SK-N-SH treated with all-trans-retinoic acid at 6 μM for 48 hours (cell line): ENCODE results near the gene CCSER1.
A peak's percentile ranks its signal among the peaks of the same experiment; 100 is the strongest.
"Not testable (repeated sequence)": the region's sequence is repeated elsewhere in the genome, so short reads cannot be mapped to it uniquely, and the experiment has no call there.

Experiments used
- ATAC-seq: fragments of 200-7000 bp; cut with Tn5 transposase; 3 replicates; pipeline ENCODE4 v1.9.1; 2020; ENCODE audit warnings: mild to moderate bottlenecking, moderate library complexity
- BACH2 ChIP-seq: fragments of 250-450 bp; sonication (Bioruptor Pico); IDR thresholded peaks from 2 replicates; pipeline ENCODE4 v1.9.0; 2021; ENCODE audit warnings: mild to moderate bottlenecking, borderline replicate concordance
- CREB5 ChIP-seq: fragments of 250-450 bp; sonication (Bioruptor Pico); IDR thresholded peaks from 2 replicates; pipeline ENCODE4 v1.5.1; 2020; ENCODE audit warnings: low read depth, mild to moderate bottlenecking, moderate library complexity
- CSDC2 ChIP-seq: fragments of 250-450 bp; sonication (Bioruptor Pico); IDR thresholded peaks from 2 replicates; pipeline ENCODE4 v1.5.0; 2020; ENCODE audit warnings: mild to moderate bottlenecking, moderate library complexity
- ESRRG ChIP-seq: fragments of 250-450 bp; sonication (Bioruptor Pico); IDR thresholded peaks from 2 replicates; pipeline ENCODE4 v1.6.1; 2021; ENCODE audit warnings: mild to moderate bottlenecking
- GLIS3 ChIP-seq: fragments of 250-450 bp; sonication (Bioruptor Pico); IDR thresholded peaks from 2 replicates; pipeline ENCODE4 v1.5.0; 2020; ENCODE audit warnings: mild to moderate bottlenecking, moderate library complexity
- ISL1 ChIP-seq: fragments of 250-450 bp; sonication (Bioruptor Pico); IDR thresholded peaks from 2 replicates; pipeline ENCODE4 v2.1.2; 2022; ENCODE audit warnings: mild to moderate bottlenecking, moderate library complexity
- OSR1 ChIP-seq: fragments of 250-450 bp; sonication (Bioruptor Pico); IDR thresholded peaks from 2 replicates; pipeline ENCODE4 v1.8.0; 2022; ENCODE audit warnings: moderate library complexity, mild to moderate bottlenecking, inconsistent platforms
- PATZ1 ChIP-seq: fragments of 250-450 bp; sonication (Bioruptor Pico); IDR thresholded peaks from 2 replicates; pipeline ENCODE4 v1.8.0; 2020; ENCODE audit warnings: mild to moderate bottlenecking, moderate library complexity, borderline replicate concordance
- POU6F1 ChIP-seq: fragments of 250-450 bp; sonication (Bioruptor Pico); IDR thresholded peaks from 2 replicates; pipeline ENCODE4 v1.8.0; 2021; ENCODE audit warnings: low read depth, mild to moderate bottlenecking, moderate library complexity, borderline replicate concordance
- PPARA ChIP-seq: fragments of 250-450 bp; sonication (Bioruptor Pico); IDR thresholded peaks from 2 replicates; pipeline ENCODE4 v1.5.0; 2020; ENCODE audit warnings: mild to moderate bottlenecking, borderline replicate concordance
- SNAI2 ChIP-seq: fragments of 250-450 bp; sonication (Bioruptor Pico); IDR thresholded peaks from 2 replicates; pipeline ENCODE4 v1.5.0; 2020; ENCODE audit warnings: mild to moderate bottlenecking, moderate library complexity
- TCF4 ChIP-seq: fragments of 250-450 bp; sonication (Bioruptor Pico); IDR thresholded peaks from 2 replicates; pipeline ENCODE4 v1.8.0; 2021; ENCODE audit warnings: mild to moderate bottlenecking, moderate library complexity, borderline replicate concordance
- TOX ChIP-seq: fragments of 250-450 bp; sonication (Bioruptor Pico); IDR thresholded peaks from 2 replicates; pipeline ENCODE4 v1.8.0; 2021; ENCODE audit warnings: mild to moderate bottlenecking, moderate library complexity, borderline replicate concordance
- TSHZ2 ChIP-seq: fragments of 250-450 bp; sonication (Bioruptor Pico); IDR thresholded peaks from 2 replicates; pipeline ENCODE4 v1.5.0; 2020; ENCODE audit warnings: mild to moderate bottlenecking, moderate library complexity
- ZC3H10 ChIP-seq: fragments of 250-450 bp; sonication (Bioruptor Pico); IDR thresholded peaks from 2 replicates; pipeline ENCODE4 v1.5.1; 2021; ENCODE audit warnings: mild to moderate bottlenecking, moderate library complexity
- ZNF565 ChIP-seq: fragments of 450-650 bp; formaldehyde crosslinking; conservative IDR thresholded peaks from 2 replicates; pipeline ENCODE4 v1.5.0; 2020; ENCODE audit warnings: low read depth, mild to moderate bottlenecking, moderate library complexity
- ZNF70 ChIP-seq: fragments of 450-650 bp; formaldehyde crosslinking; IDR thresholded peaks from 2 replicates; pipeline ENCODE4 v1.5.0; 2020; ENCODE audit warnings: mild to moderate bottlenecking, moderate library complexity
- ZNF8 ChIP-seq: fragments of 450-650 bp; formaldehyde crosslinking; IDR thresholded peaks from 2 replicates; pipeline ENCODE4 v1.5.0; 2020; ENCODE audit warnings: mild to moderate bottlenecking, moderate library complexity

Gene CCSER1

GRCh38 chr4:91448668-91449330, 1321.6 kb downstream of the CCSER1 start:
- TF ChIP-seq ZC3H10 (peak; percentile 41; the same call in 1 of the 2 replicates), PPARA (CRISPR knock-in tag) (no peak), TOX (CRISPR knock-in tag) (peak; percentile 48; the same call in 1 of the 2 replicates), PATZ1 (CRISPR knock-in tag) (peak; percentile 83; the same call in 1 of the 2 replicates), CREB5 (CRISPR knock-in tag) (peak; percentile 14; the same call in 1 of the 2 replicates)
- peak; percentile 92 for ATAC-seq

- no peak for TF ChIP-seq BACH2
- no peak for TF ChIP-seq SNAI2
- no peak for TF ChIP-seq TSHZ2 (CRISPR knock-in tag)
- no peak for TF ChIP-seq POU6F1
- ATAC-seq: no peak
These were observed 1326.9 kb downstream of the CCSER1 start for GRCh38 chr4:91454111-91454510.

- ATAC-seq: not testable (repeated sequence)
These were observed 1335.4 kb downstream of the CCSER1 start for GRCh38 chr4:91462566-91462965.

GRCh38 chr4:91470671-91471070, 1343.5 kb downstream of the CCSER1 start:
- TF ChIP-seq PATZ1 (CRISPR knock-in tag) (no peak), PPARA (CRISPR knock-in tag) (no peak), OSR1 (CRISPR knock-in tag) (no peak), ZNF8 (CRISPR knock-in tag) (no peak)
- ATAC-seq: no peak

GRCh38 chr4:91471280-91471679, 1344.1 kb downstream of the CCSER1 start:
- no peak for ATAC-seq
- TF ChIP-seq PATZ1 (CRISPR knock-in tag) (no peak), ISL1 (CRISPR knock-in tag) (no peak), SNAI2 (no peak), PPARA (CRISPR knock-in tag) (no peak), TCF4 (CRISPR knock-in tag) (no peak), ZNF70 (CRISPR knock-in tag) (no peak), ZNF565 (CRISPR knock-in tag) (no peak), CSDC2 (CRISPR knock-in tag) (no peak), OSR1 (CRISPR knock-in tag) (no peak), POU6F1 (no peak), TOX (CRISPR knock-in tag) (no peak), BACH2 (no peak), ESRRG (CRISPR knock-in tag) (no peak), GLIS3 (CRISPR knock-in tag) (no peak)
